PFSK-1 (cell line): Measurements from ENCODE around the gene CAP1.

Experiments used
- FOXP2 ChIP-seq: optimal IDR thresholded peaks from 2 replicates; pipeline ENCODE3; 2011; ENCODE audit warnings: borderline replicate concordance, control low read depth, inconsistent platforms; ENCODE audit not compliant: insufficient read depth; ENCODE audit errors: extremely low read length, extremely low read depth
- POLR2AphosphoS5 ChIP-seq: IDR thresholded peaks from 2 replicates; pipeline ENCODE4 v1.6.1; 2012; ENCODE audit warnings: low read depth, mild to moderate bottlenecking, control low read depth, low read length, moderate library complexity
- SIN3A ChIP-seq: IDR thresholded peaks from 2 replicates; pipeline ENCODE4 v1.6.1; 2012; ENCODE audit warnings: mild to moderate bottlenecking, low read length, moderate library complexity, borderline replicate concordance; ENCODE audit not compliant: insufficient read depth
- TAF1 ChIP-seq: IDR thresholded peaks from 2 replicates; pipeline ENCODE4 v1.6.1; 2012; ENCODE audit warnings: low read length, control low read depth, borderline replicate concordance; ENCODE audit not compliant: insufficient read depth
- TF ChIP-seq, protein P1 (sequence below), 2 experiments: IDR thresholded peaks; 2 replicates each; pipeline versions ENCODE4 v1.6.1 to v1.8.0; 2011 to 2012; ENCODE audit warnings: low read depth in 2 of 2, low read length in 2 of 2, control low read depth in 1 of 2, inconsistent platforms in 1 of 2, mild to moderate bottlenecking in 1 of 2, moderate library complexity in 1 of 2; ENCODE audit not compliant: insufficient read depth in 1 of 2

DNA sequence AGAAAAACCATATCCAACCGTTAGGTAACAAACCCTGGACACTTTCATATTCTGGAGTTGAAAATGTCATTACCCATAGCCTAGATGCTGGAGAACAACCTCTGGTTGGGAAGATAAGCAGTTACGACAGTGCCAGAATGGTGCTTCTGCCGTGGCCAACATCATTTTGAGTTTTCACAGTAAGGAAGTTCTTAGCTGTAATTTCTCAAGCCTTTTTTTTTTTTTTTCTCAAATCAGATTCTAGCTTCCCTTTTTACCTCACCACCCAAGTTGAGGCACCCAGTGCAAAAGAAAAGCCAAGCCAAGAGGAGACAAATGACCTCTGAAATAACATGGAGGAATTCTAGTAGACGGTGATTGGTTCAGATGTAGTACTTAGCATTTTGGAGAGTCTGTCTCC, 34.7 kb downstream of the CAP1 start:
- TF ChIP-seq TAF1: no peak
- TF ChIP-seq, protein P1, sequence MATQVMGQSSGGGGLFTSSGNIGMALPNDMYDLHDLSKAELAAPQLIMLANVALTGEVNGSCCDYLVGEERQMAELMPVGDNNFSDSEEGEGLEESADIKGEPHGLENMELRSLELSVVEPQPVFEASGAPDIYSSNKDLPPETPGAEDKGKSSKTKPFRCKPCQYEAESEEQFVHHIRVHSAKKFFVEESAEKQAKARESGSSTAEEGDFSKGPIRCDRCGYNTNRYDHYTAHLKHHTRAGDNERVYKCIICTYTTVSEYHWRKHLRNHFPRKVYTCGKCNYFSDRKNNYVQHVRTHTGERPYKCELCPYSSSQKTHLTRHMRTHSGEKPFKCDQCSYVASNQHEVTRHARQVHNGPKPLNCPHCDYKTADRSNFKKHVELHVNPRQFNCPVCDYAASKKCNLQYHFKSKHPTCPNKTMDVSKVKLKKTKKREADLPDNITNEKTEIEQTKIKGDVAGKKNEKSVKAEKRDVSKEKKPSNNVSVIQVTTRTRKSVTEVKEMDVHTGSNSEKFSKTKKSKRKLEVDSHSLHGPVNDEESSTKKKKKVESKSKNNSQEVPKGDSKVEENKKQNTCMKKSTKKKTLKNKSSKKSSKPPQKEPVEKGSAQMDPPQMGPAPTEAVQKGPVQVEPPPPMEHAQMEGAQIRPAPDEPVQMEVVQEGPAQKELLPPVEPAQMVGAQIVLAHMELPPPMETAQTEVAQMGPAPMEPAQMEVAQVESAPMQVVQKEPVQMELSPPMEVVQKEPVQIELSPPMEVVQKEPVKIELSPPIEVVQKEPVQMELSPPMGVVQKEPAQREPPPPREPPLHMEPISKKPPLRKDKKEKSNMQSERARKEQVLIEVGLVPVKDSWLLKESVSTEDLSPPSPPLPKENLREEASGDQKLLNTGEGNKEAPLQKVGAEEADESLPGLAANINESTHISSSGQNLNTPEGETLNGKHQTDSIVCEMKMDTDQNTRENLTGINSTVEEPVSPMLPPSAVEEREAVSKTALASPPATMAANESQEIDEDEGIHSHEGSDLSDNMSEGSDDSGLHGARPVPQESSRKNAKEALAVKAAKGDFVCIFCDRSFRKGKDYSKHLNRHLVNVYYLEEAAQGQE (IDR thresholded peaks at IDR 0.05; ENCODE audit: insufficient read depth in 1 of 2, low read depth in 2 of 2, low read length in 2 of 2): no peak
- no peak for TF ChIP-seq SIN3A
- no peak for TF ChIP-seq POLR2AphosphoS5
- TF ChIP-seq FOXP2: no peak
